GM23248 (cell line): ENCODE data around the gene TYW5. TPM values are rescaled to one million over a fixed set of nuclear protein-coding genes. Genes with fewer than 3 reads are reported as not detected.

ENCODE experiments used
- DNase-seq: peaks from one replicate; pipeline ENCODE4 v3.0.0-alpha.2; 2015
- H2AFZ ChIP-seq: fragments of 200-600 bp; sonication (generic); 2 replicates; pipeline ENCODE4 v1.6.1; 2016; ENCODE audit warnings: antibody characterized with exemption
- H3F3A ChIP-seq: fragments of 200-600 bp; sonication (generic); 2 replicates; pipeline ENCODE4 v1.6.1; 2016; ENCODE audit warnings: mild to moderate bottlenecking, antibody characterized with exemption, mixed run types; ENCODE audit not compliant: insufficient read depth
- H3K27ac ChIP-seq: fragments of 200-600 bp; sonication (generic); 2 replicates; pipeline ENCODE4 v1.5.1; 2016; ENCODE audit warnings: mild to moderate bottlenecking
- H3K27me3 ChIP-seq: fragments of 200-600 bp; sonication (generic); replicated peaks from 2 replicates; pipeline ENCODE4 v1.6.1; 2016; ENCODE audit warnings: mild to moderate bottlenecking; ENCODE audit not compliant: insufficient read depth
- H3K36me3 ChIP-seq: fragments of 200-600 bp; sonication (generic); 2 replicates; pipeline ENCODE4 v1.6.1; 2016; ENCODE audit warnings: low read depth, mild to moderate bottlenecking
- H3K4me1 ChIP-seq: fragments of 200-600 bp; sonication (generic); 2 replicates; pipeline ENCODE4 v1.6.1; 2016; ENCODE audit warnings: mild to moderate bottlenecking; ENCODE audit not compliant: insufficient read depth
- H3K4me2 ChIP-seq: fragments of 200-600 bp; sonication (generic); one replicate; pipeline ENCODE4 v1.6.1; 2016; ENCODE audit warnings: mild to moderate bottlenecking; ENCODE audit not compliant: unreplicated experiment
- H3K4me3 ChIP-seq: fragments of 200-600 bp; sonication (generic); 2 replicates; pipeline ENCODE4 v1.5.1; 2016; ENCODE audit warnings: mild to moderate bottlenecking
- H3K79me2 ChIP-seq: fragments of 200-600 bp; sonication (generic); 2 replicates; pipeline ENCODE4 v1.6.1; 2016; ENCODE audit warnings: mild to moderate bottlenecking; ENCODE audit not compliant: insufficient read depth
- H3K9ac ChIP-seq: fragments of 200-600 bp; sonication (generic); 2 replicates; pipeline ENCODE4 v1.6.1; 2016; ENCODE audit warnings: mild to moderate bottlenecking
- H3K9me2 ChIP-seq: fragments of 200-600 bp; sonication (generic); 2 replicates; pipeline ENCODE4 v1.6.1; 2016; ENCODE audit warnings: mixed run types, mild to moderate bottlenecking, moderate library complexity; ENCODE audit not compliant: insufficient read depth
- H3K9me3 ChIP-seq: fragments of 200-600 bp; sonication (generic); one replicate; pipeline ENCODE4 v1.6.1; 2017; ENCODE audit warnings: low read depth
- H4K20me1 ChIP-seq: fragments of 200-600 bp; sonication (generic); 2 replicates; pipeline ENCODE4 v1.6.0; 2016; ENCODE audit not compliant: insufficient read depth
- EZH2 ChIP-seq: fragments of 200-600 bp; sonication (generic); IDR thresholded peaks from 2 replicates; pipeline ENCODE4 v1.6.1; 2018; ENCODE audit warnings: antibody characterized with exemption, mild to moderate bottlenecking; ENCODE audit not compliant: insufficient read depth, poor library complexity, severe bottlenecking
- EZH2phosphoT487 ChIP-seq: fragments of 200-600 bp; sonication (generic); IDR thresholded peaks from 2 replicates; pipeline ENCODE4 v1.6.1; 2018; ENCODE audit warnings: antibody characterized with exemption, moderate library complexity, mild to moderate bottlenecking, low read depth; ENCODE audit not compliant: insufficient read depth
- WGBS, 2 experiments: methylation state at CpG; one replicate each; pipeline ENCODE4 v1.1.6; 2015 to 2017; ENCODE audit warnings: low lambda C conversion rate in 2 of 2, low coverage in 1 of 2; ENCODE audit errors: missing lambda C conversion rate in 2 of 2; 5-methylcytosine and 5-hydroxymethylcytosine counted together
- in situ Hi-C: fragments of 300-500 bp; cut with MboI; formaldehyde crosslinking; loops from 2 replicates; pipeline ENCODE4 v1.15.0; 2020
- polyA plus RNA-seq: library from polyadenylated mRNA; unstranded; fragments of >200 nt; fragmentation: Nextera tagmentation; extraction: Ambion mirVana; gene quantifications from 2 replicates; pipeline ENCODE4 v1.2.1, GENCODE V29; 2016
- total RNA-seq: library from RNA; depleted of rRNA; stranded (reverse); fragments of >200 nt; shearing (Covaris generic); gene quantifications from 2 replicates; pipeline ENCODE4 v1.2.3, GENCODE V29; 2014

The TYW5 gene
- total and polyA plus RNA-seq, 2 experiments from 2014 or later = 6.6 to 7.0 TPM

GRCh38 chr2:199984159-199984558 is 28.9 kb upstream of the TYW5 start:
- DNase-seq = no peak
- Histone ChIP-seq H3K9ac (no peak overlapping the region), H3K9me3 (no peaks in the 10 kb centered on the region), H3K36me3 (no peaks in the 10 kb centered on the region), H3K4me2 (no peak overlapping the region), H3K4me1 (peaks cover 13% of the 10 kb centered on the region), H3K4me3 (no peak overlapping the region), H3K79me2 (no peaks in the 10 kb centered on the region), H3K9me2 (no peaks in the 10 kb centered on the region), H3K27ac (no peak overlapping the region), H4K20me1 (no peaks in the 10 kb centered on the region), H2AFZ (no peak overlapping the region), H3K27me3 (no peaks in the 10 kb centered on the region), H3F3A (no peaks in the 10 kb centered on the region)
- in situ Hi-C loops = no loop called here
- no peak for TF ChIP-seq EZH2
- no peak for TF ChIP-seq EZH2phosphoT487
- WGBS, 2 experiments = 46 to 47% methylated on average over 4 of the region's 4 CpGs

- Histone ChIP-seq H3K79me2 (no peaks in the 10 kb centered on the region), H2AFZ (no peak overlapping the region), H3K9me2 (no peaks in the 10 kb centered on the region), H3K27me3 (no peaks in the 10 kb centered on the region), H3K4me3 (no peak overlapping the region), H3K9me3 (no peaks in the 10 kb centered on the region), H3K36me3 (no peaks in the 10 kb centered on the region), H3K4me1 (peaks cover 19% of the 10 kb centered on the region), H4K20me1 (no peaks in the 10 kb centered on the region), H3F3A (peaks cover 6% of the 10 kb centered on the region), H3K9ac (no peak overlapping the region), H3K27ac (no peak overlapping the region), H3K4me2 (no peak overlapping the region)
- TF ChIP-seq EZH2phosphoT487 (no peak), EZH2 (no peak)
- WGBS, 2 experiments = 0 to 6% methylated on average over 1 of the region's 1 CpG
- DNase-seq = no peak
- in situ Hi-C loops = no loop called here
These were observed 28.2 kb upstream of the TYW5 start for GRCh38 chr2:199983534-199983933.

DNA sequence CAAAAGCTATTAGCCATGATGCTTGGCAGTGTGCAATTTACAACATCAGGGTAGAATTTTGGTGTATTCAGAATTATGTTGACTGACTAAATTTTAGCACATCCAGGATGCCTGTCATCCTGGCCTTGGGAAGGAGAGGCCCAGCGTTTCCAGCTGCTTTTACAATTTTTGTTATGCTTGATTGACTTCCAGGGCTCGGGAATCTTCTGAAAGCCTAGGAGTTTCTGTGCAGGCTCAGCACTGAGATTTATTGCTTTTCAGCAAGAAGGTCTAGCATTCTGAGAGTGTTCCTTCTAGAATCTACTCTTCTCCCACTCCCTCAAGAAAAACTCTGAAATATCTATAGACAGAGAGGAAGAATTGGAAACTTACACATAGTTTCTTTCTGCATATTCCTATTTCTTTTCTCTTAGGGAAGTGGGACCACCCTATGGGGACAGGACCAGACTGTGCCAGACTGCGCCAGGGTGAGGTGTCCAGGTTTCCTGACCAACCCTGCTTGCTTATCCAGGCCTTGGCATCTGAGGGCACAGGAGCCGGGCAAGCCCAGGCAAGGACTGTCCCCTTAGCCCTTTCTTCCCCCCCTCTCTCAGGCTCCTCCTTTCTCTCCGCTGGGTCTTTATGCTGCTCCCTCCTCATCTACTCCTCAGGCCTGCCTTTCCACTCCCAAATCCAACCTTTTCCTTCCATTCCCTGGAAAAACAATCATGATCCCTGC is 27.0 kb upstream of the TYW5 start:
- Histone ChIP-seq H3K9ac (no peak overlapping the region), H4K20me1 (no peaks in the 10 kb centered on the region), H3K9me2 (no peaks in the 10 kb centered on the region), H3K4me2 (no peak overlapping the region), H3K27ac (no peak overlapping the region), H3K4me3 (no peak overlapping the region), H3K27me3 (no peaks in the 10 kb centered on the region), H3K79me2 (no peaks in the 10 kb centered on the region), H3K9me3 (no peaks in the 10 kb centered on the region), H3K4me1 (peaks cover 29% of the 10 kb centered on the region), H3K36me3 (no peaks in the 10 kb centered on the region), H3F3A (peaks cover 18% of the 10 kb centered on the region), H2AFZ (no peak overlapping the region)
- DNase-seq = no peak
- no peak for TF ChIP-seq EZH2phosphoT487
- TF ChIP-seq EZH2 = no peak
- in situ Hi-C loops = no loop called here
- 84 to 89% methylated on average over 5 of the region's 5 CpGs for WGBS, 2 experiments

- Histone ChIP-seq H3F3A (peaks cover 24% of the 10 kb centered on the region), H3K9ac (peak overlapping the region; percentile 55), H3K9me3 (no peaks in the 10 kb centered on the region), H3K4me3 (peak overlapping the region; percentile 58), H3K27ac (peak overlapping the region; percentile 48), H3K27me3 (no peaks in the 10 kb centered on the region), H3K4me2 (peak overlapping the region; percentile 63), H3K79me2 (no peaks in the 10 kb centered on the region), H2AFZ (peak overlapping the region; percentile 87), H3K4me1 (peaks cover 41% of the 10 kb centered on the region), H3K9me2 (no peaks in the 10 kb centered on the region), H3K36me3 (no peaks in the 10 kb centered on the region), H4K20me1 (no peaks in the 10 kb centered on the region)
- DNase-seq = peak; percentile 90
- 9 to 10% methylated on average over 12 of the region's 12 CpGs for WGBS, 2 experiments
- TF ChIP-seq EZH2phosphoT487 (no peak), EZH2 (no peak)
- in situ Hi-C loops = loop anchor here (10.0 kb wide), 2 partner anchors 505 to 725 kb away; no protein-coding TSS in a partner anchor
These were observed 24.7 kb upstream of the TYW5 start for GRCh38 chr2:199979832-199980628.
